ENCODE data around the gene WDR36. TPM values are rescaled to one million over a fixed set of nuclear protein-coding genes. Genes with fewer than 3 reads are reported as not detected.

The WDR36 gene
- total RNA-seq, 4 donors from 2014 or later: 3.6 to 16.2 (median 8.3) TPM

- DNase-seq: no peak
- no peaks in the 10 kb centered on the region for H3K27me3 ChIP-seq
- H3K27ac ChIP-seq: no peak overlapping the region
- TF ChIP-seq POLR2AphosphoS5 (IDR thresholded peaks at IDR 0.05) (no peak), CTCF (IDR thresholded peaks at IDR 0.05) (no peak), POLR2A (IDR thresholded peaks at IDR 0.05) (no peak), EP300 (IDR thresholded peaks at IDR 0.05; ENCODE audit: low read depth) (no peak)
- no peak overlapping the region for H3K4me3 ChIP-seq
- in situ Hi-C loops (cut with MboI; ENCODE audit: low pct_ligation_motif_present in 1 of 4, low pct_unique_long_range_greater_than_20kb in 1 of 4, low sequenced_read_pairs in 3 of 4): no loop called here
- no peaks in the 10 kb centered on the region for H3K9me3 ChIP-seq
- H3K4me1 ChIP-seq: no peaks in the 10 kb centered on the region
- no peaks in the 10 kb centered on the region for H3K36me3 ChIP-seq
- WGBS, 2 donors (ENCODE audit: low coverage in 1 of 2): 81 to 83% methylated on average over 1 of the region's 1 CpG
- intact Hi-C loops (cut with DNase I; ENCODE audit: low total_unique reads): no loop called here
These were observed 40.7 kb downstream of the WDR36 start for GRCh38 chr5:111132731-111133435.

GRCh38 chr5:111133436-111133751 lies 41.2 kb downstream of the WDR36 start:
- 80% methylated on average over 1 of the region's 1 CpG; no CpG with 5 or more reads in 1 of the 2 donors for WGBS, 2 donors (ENCODE audit: low coverage in 1 of 2)
- no peaks in the 10 kb centered on the region for H3K36me3 ChIP-seq
- intact Hi-C loops (cut with DNase I; ENCODE audit: low total_unique reads): no loop called here
- TF ChIP-seq EP300 (IDR thresholded peaks at IDR 0.05; ENCODE audit: low read depth): no peak
- TF ChIP-seq POLR2AphosphoS5 (IDR thresholded peaks at IDR 0.05): no peak
- TF ChIP-seq CTCF (IDR thresholded peaks at IDR 0.05): no peak
- no peak for TF ChIP-seq POLR2A (IDR thresholded peaks at IDR 0.05)
- no peak overlapping the region for H3K27ac ChIP-seq
- H3K4me1 ChIP-seq: no peaks in the 10 kb centered on the region
- in situ Hi-C loops (cut with MboI; ENCODE audit: low pct_ligation_motif_present in 1 of 4, low pct_unique_long_range_greater_than_20kb in 1 of 4, low sequenced_read_pairs in 3 of 4): no loop called here
- H3K4me3 ChIP-seq: no peak overlapping the region
- no peaks in the 10 kb centered on the region for H3K27me3 ChIP-seq
- DNase-seq: no peak
- H3K9me3 ChIP-seq: no peaks in the 10 kb centered on the region

DNA sequence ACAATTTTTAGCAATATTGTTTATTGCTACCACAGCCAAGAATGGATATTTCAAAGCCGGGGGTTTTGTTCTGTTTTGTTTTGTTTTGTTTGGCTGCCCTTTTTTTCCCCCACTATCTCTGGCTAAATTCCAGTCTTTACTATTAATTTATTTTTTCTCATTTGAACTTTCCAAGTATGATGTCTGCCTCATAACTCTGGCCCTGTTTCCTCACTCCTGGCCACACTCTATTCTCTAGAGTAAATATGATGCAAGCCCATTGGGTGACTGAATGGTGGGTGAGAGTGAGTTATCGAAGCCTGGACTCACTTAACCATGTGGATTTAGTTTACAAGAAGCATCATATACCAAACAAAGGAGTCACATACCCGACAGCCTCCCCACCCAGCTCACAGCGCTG lies 41.9 kb downstream of the WDR36 start:
- in situ Hi-C loops (cut with MboI; ENCODE audit: low pct_ligation_motif_present in 1 of 4, low pct_unique_long_range_greater_than_20kb in 1 of 4, low sequenced_read_pairs in 3 of 4): no loop called here
- Histone ChIP-seq H3K4me1 (no peaks in the 10 kb centered on the region), H3K9me3 (no peaks in the 10 kb centered on the region), H3K4me3 (no peak overlapping the region), H3K27ac (no peak overlapping the region), H3K36me3 (no peaks in the 10 kb centered on the region), H3K27me3 (no peaks in the 10 kb centered on the region)
- no peak for DNase-seq
- intact Hi-C loops (cut with DNase I; ENCODE audit: low total_unique reads): no loop called here
- TF ChIP-seq EP300 (IDR thresholded peaks at IDR 0.05; ENCODE audit: low read depth) (no peak), CTCF (IDR thresholded peaks at IDR 0.05) (no peak), POLR2A (IDR thresholded peaks at IDR 0.05) (no peak), POLR2AphosphoS5 (IDR thresholded peaks at IDR 0.05) (no peak)
- WGBS, 2 donors (ENCODE audit: low coverage in 1 of 2): 68 to 79% methylated on average over 4 of the region's 4 CpGs

DNA sequence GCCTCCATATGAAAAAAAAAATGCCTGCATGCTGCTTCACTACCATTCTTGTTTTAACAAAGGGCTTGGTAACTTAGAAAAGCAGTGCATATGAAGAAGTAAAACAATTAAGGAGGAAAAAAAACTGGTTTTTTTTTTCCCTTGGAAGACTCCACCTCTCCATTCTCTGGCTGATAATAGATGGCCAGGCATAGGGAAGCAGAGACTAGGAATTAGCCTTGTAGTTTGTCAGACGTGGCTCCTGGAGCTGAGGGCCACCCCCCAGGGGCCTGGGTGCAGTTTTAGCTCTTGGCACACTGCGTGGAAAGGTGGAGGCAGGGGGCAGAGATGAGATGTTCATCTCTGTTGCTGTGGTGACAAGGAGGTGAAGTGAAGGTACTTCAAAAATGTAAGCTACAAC lies 42.7 kb downstream of the WDR36 start:
- no peaks in the 10 kb centered on the region for H3K27me3 ChIP-seq
- no peak overlapping the region for H3K4me3 ChIP-seq
- no peak for DNase-seq
- no peaks in the 10 kb centered on the region for H3K9me3 ChIP-seq
- TF ChIP-seq POLR2AphosphoS5 (IDR thresholded peaks at IDR 0.05): no peak
- TF ChIP-seq POLR2A (IDR thresholded peaks at IDR 0.05): no peak
- TF ChIP-seq EP300 (IDR thresholded peaks at IDR 0.05; ENCODE audit: low read depth): no peak
- no peak for TF ChIP-seq CTCF (IDR thresholded peaks at IDR 0.05)
- H3K4me1 ChIP-seq: no peaks in the 10 kb centered on the region
- in situ Hi-C loops (cut with MboI; ENCODE audit: low pct_ligation_motif_present in 1 of 4, low pct_unique_long_range_greater_than_20kb in 1 of 4, low sequenced_read_pairs in 3 of 4): no loop called here
- intact Hi-C loops (cut with DNase I; ENCODE audit: low total_unique reads): no loop called here
- no peaks in the 10 kb centered on the region for H3K36me3 ChIP-seq
- WGBS, 2 donors (ENCODE audit: low coverage in 1 of 2): 59% methylated on average over 2 of the region's 2 CpGs; no CpG with 5 or more reads in 1 of the 2 donors
- no peak overlapping the region for H3K27ac ChIP-seq
